OCI-LY3 (cell line): Measurements from ENCODE around the gene SPON1.

Experiments
- EZH2phosphoT487 ChIP-seq: fragments of 200-600 bp; shearing (Covaris generic); IDR thresholded peaks from 2 replicates; pipeline ENCODE4 v1.6.1; 2018; ENCODE audit warnings: antibody characterized with exemption, mixed run types, low read depth
- TF ChIP-seq, protein P1 (sequence below): fragments of 200-600, 300-600 bp; sonication (generic); IDR thresholded peaks from 2 replicates; pipeline ENCODE4 v1.5.1; 2014; ENCODE audit warnings: antibody characterized with exemption, low read length, low read depth

DNA sequence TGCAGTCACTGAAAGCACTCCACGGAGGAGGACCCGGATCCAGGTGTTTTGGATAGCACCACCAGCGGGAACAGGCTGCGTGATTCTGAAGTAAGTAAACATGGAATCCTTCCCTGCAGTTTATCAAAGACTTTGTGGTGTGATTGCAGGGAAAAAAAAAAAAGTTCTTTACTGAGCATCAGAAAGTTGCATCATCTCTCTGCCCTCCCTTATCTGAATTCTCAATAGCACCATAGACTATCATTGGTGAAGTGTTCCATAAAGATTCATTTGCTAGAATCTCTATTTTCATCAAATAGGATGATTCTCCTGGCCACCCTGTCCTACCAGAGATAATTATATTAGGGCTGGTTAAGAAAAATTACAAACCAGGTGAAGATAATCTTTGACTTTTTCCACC lies 79.0 kb downstream of the SPON1 start:
- TF ChIP-seq, protein P1, sequence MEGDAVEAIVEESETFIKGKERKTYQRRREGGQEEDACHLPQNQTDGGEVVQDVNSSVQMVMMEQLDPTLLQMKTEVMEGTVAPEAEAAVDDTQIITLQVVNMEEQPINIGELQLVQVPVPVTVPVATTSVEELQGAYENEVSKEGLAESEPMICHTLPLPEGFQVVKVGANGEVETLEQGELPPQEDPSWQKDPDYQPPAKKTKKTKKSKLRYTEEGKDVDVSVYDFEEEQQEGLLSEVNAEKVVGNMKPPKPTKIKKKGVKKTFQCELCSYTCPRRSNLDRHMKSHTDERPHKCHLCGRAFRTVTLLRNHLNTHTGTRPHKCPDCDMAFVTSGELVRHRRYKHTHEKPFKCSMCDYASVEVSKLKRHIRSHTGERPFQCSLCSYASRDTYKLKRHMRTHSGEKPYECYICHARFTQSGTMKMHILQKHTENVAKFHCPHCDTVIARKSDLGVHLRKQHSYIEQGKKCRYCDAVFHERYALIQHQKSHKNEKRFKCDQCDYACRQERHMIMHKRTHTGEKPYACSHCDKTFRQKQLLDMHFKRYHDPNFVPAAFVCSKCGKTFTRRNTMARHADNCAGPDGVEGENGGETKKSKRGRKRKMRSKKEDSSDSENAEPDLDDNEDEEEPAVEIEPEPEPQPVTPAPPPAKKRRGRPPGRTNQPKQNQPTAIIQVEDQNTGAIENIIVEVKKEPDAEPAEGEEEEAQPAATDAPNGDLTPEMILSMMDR = no peak
- no peak for TF ChIP-seq EZH2phosphoT487
